ENCODE results near the gene OBP2B. TPM values are rescaled to one million over a fixed set of nuclear protein-coding genes. Genes with fewer than 3 reads are reported as not detected.
A peak's percentile ranks its signal among the peaks of the same experiment; 100 is the strongest.

OBP2B gene
- total and polyA plus RNA-seq, 10 of the 15 experiments (the other 5 are each of a cell fraction or from before 2014, with no cell fraction given), result not detected

- ChIA-PET SMC1A (ENCODE audit: uncharacterized antibody, unreplicated experiment) (interaction anchor here (0.5 kb wide), 1 partner anchor 533 kb away, joined by 3 read pairs; no protein-coding TSS in a partner anchor), POLR2A (no interaction called here), RAD21 (ENCODE audit: unreplicated experiment) (interaction anchor here (0.5 kb wide), 1 partner anchor 54 kb away, joined by 3 read pairs; no protein-coding TSS in a partner anchor), CTCF (interaction anchor here (0.6 to 2.0 kb wide), 11 partner anchors 12 to 304 kb away, joined by 3 to 9 read pairs (median 3); no protein-coding TSS in a partner anchor)
- Histone ChIP-seq H3K4me3 (no peak overlapping the region), H3K4me2 (ENCODE audit: control insufficient read depth, insufficient read depth) (no peak overlapping the region), H3K36me3 (ENCODE audit: control insufficient read depth in 2 of 2, insufficient read depth in 2 of 2, low read length in 1 of 2) (no peaks in the 10 kb centered on the region), H3K27me3 (replicated peaks in 1 of 2; ENCODE audit: control insufficient read depth in 2 of 2, insufficient read depth in 2 of 2, low read length in 1 of 2) (no peaks in the 10 kb centered on the region), H3K79me2 (ENCODE audit: control insufficient read depth, insufficient read depth, low read length) (no peaks in the 10 kb centered on the region), H3K9me3 (replicated peaks; ENCODE audit: control insufficient read depth, insufficient read depth, low read length) (no peaks in the 10 kb centered on the region), H3K27ac (ENCODE audit: control insufficient read depth, insufficient read depth) (no peak overlapping the region), H4K20me1 (ENCODE audit: control insufficient read depth, insufficient read depth) (no peaks in the 10 kb centered on the region), H3K4me1 (ENCODE audit: control insufficient read depth, insufficient read depth, low read length) (no peaks in the 10 kb centered on the region), H2AFZ (ENCODE audit: control insufficient read depth, low read depth, low read length) (peak overlapping the region; percentile 26; the same call in 1 of the 2 replicates), H3K9ac (ENCODE audit: control insufficient read depth, insufficient read depth, low read length) (no peak overlapping the region)
- intact Hi-C loops (cut with micrococcal nuclease; ENCODE audit: unreplicated experiment), result no loop called here
- BruUV-seq (replicated peaks), result no TSS peak
- FAIRE-seq, result no peak
- 16% methylated on average over 26 of the region's 26 CpGs for WGBS (ENCODE audit: insufficient coverage, insufficient replicate concordance, low lambda C conversion rate, missing lambda C conversion rate)
- peak; percentile 96 for ATAC-seq
- DNase-seq (ENCODE audit: low read depth, low spot score), result no peak
- in situ Hi-C loops (cut with MboI), result no loop called here
- TF ChIP-seq CTCF (IDR thresholded peaks at IDR 0.05 in 2 of 3, conservative IDR thresholded peaks at IDR 0.05 in 1 of 3; ENCODE audit: control insufficient read depth in 2 of 3, extremely low read depth in 1 of 3, insufficient read depth in 1 of 3, low read depth in 3 of 3, low read length in 3 of 3) (peak; percentile 55 to 70 (median 56)), SMC3 (IDR thresholded peaks at IDR 0.05; ENCODE audit: borderline replicate concordance, low read length) (peak; percentile 27; the same call in 1 of the 2 replicates), MTA2 (IDR thresholded peaks at IDR 0.05; ENCODE audit: low read depth) (no peak), RAD21 (IDR thresholded peaks at IDR 0.05; ENCODE audit: insufficient read depth, low read depth, low read length) (peak; percentile 22; the same call in 1 of the 2 replicates)
These were observed 29.9 kb upstream of the OBP2B start for GRCh38 chr9:133238851-133239532.

Measured in GM12878 (cell line).